Stimulated activated CD8-positive, alpha-beta memory T cell treated with anti-CD3 and anti-CD28 coated beads, Interleukin-2, amount 100 ng/mL, for 48 hours (primary cell): ENCODE results near the gene NIPBL.
"Not testable (repeated sequence)": the region's sequence is repeated elsewhere in the genome, so short reads cannot be mapped to it uniquely, and the experiment has no call there.

ENCODE experiments used
- DNase-seq, 2 donors: peaks; one replicate each; pipeline ENCODE4 v3.0.0-alpha.2; 2020; ENCODE audit warnings: low read depth in 2 of 2

Gene NIPBL, protein sequence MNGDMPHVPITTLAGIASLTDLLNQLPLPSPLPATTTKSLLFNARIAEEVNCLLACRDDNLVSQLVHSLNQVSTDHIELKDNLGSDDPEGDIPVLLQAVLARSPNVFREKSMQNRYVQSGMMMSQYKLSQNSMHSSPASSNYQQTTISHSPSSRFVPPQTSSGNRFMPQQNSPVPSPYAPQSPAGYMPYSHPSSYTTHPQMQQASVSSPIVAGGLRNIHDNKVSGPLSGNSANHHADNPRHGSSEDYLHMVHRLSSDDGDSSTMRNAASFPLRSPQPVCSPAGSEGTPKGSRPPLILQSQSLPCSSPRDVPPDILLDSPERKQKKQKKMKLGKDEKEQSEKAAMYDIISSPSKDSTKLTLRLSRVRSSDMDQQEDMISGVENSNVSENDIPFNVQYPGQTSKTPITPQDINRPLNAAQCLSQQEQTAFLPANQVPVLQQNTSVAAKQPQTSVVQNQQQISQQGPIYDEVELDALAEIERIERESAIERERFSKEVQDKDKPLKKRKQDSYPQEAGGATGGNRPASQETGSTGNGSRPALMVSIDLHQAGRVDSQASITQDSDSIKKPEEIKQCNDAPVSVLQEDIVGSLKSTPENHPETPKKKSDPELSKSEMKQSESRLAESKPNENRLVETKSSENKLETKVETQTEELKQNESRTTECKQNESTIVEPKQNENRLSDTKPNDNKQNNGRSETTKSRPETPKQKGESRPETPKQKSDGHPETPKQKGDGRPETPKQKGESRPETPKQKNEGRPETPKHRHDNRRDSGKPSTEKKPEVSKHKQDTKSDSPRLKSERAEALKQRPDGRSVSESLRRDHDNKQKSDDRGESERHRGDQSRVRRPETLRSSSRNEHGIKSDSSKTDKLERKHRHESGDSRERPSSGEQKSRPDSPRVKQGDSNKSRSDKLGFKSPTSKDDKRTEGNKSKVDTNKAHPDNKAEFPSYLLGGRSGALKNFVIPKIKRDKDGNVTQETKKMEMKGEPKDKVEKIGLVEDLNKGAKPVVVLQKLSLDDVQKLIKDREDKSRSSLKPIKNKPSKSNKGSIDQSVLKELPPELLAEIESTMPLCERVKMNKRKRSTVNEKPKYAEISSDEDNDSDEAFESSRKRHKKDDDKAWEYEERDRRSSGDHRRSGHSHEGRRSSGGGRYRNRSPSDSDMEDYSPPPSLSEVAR (N-terminal part only)

DNA sequence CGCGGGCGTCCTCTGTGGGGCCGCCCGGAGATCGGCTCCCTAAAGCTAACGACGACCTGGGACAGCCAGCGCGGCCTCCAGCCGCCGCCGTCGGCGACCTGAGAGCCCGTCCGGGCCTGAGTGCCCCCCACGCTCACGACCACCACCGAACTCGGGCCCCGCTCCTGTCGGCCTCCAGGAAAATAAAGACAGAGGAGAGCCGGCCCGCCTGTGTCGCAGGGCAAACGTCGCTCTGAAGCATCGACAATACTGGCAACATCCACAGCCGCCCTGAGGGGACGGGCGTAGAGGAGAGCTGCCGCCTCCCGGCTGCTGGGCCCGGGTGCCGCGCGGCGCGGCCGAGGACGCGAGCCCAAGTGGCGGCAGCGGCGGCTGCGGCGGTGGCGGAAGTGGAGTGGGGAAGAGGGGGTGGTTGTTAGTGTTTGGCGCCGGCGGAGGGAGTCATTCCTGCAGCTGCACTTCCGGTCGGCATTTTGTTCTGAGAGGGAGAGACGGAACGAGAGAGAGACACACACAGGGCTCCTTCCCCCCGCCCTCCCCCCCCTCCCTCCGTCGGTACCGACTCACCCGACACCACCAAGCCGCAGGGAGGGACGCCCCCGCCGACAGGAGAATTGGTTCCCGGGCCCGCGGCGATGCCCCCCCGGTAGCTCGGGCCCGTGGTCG lies at the start of gene NIPBL:
Gene NIPBL, plus strand, starts transcription at position 471 of the 666 bp plus-strand sequence. CDS start 76,928 bp downstream, outside the sequence.
- peak; percentile 79 to 82 for DNase-seq

DNA sequence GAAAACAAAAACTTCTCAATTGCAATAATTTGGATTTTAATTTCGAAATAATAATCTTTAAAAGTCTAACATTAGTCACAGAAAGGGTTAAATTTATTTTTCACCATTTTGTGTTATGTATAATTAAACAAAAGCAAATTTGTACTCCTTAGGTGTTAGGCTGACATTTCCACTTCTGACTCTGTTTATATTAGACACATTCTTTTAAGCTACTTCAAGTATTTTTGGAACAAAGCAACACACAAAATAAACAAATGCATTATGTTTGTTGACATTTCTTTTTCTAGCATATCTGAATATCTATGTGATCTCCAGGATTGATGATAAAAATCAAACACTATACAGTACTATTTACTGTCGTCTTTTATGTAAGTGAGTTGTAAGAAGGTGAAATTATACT lies 44.3 kb upstream of the NIPBL start:
- no peak for DNase-seq

DNA sequence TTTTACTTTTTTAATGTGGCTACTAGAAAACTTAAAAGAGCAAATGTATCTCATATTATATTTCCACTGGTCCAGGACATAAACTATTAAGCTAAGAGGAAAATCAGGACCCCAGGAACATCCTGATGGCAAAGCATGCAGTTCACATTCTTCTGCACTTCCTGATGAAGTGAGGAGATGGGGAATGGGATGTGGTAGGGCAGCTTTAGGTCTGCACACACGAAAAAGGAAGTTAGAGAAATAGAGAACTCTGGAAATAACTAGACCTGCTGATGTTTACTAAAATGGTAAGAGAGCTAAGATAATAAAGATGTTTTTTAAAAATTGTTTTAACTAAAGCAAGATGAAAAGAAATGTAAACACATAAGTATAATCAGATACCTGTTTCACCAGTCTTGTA lies 39.7 kb upstream of the NIPBL start:
- DNase-seq, result no peak

DNA sequence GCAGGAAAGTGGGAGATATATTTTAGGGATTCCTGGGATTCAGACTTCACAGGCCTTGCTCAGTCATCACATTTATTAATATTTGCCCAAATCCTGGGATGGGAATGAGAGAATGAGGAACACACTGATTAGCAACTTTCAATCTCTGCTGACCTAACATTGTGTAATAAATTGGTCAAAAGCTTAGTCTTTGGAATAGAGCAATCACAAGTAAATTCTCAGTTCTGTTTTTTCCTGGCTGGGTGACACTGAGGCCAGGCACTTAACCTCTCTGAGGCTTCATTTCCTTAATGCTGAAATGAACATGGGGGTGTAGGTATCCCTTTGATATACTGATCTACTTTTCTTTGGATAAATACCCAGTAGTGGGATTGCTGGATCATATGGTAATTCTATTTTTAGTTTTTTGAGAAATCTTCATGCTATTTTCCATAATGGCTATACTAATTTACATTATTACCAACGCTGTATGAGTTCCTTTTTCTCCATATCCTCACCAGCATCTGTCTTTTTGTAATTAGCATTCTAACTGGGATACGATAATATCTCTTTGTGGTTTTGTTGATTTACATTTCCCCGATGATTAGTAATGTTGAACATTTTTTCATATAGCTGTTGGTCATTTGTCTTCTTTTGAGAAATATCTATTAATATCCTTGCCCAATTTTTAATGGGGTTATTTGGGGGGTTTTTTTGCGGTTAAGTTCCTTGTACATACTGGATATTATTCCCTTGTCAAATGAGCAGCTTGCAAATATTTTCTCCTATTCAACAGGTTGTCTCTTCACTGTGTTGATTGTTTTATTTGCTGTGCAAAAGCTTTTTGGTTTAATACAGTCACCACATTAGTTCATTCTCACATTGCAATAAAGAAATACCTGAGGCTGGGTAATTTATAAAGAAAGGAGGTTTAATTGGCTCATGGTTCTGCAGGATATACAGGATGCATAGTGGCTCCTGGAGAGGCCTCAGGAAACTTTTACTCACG lies 36.8 kb upstream of the NIPBL start:
- no peak for DNase-seq

DNA sequence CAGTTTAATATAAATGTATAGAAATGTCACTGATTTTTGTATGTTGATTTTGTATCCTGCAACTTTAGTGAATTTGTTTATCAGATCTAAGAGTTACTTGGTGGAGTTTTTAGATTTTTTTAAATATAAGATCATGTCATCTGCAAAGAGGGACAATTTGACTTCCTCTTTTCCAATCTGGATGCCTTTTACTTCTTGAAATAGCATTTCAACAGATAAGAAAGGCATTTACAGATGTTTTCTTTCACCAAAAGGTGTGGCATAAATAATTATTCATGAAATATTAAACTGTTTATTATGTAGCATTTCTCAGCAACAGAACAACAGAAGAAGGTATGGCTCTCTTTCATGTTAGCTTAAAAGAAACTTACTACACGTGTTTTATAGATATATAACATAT lies 34.9 kb upstream of the NIPBL start:
- DNase-seq, result no peak

DNA sequence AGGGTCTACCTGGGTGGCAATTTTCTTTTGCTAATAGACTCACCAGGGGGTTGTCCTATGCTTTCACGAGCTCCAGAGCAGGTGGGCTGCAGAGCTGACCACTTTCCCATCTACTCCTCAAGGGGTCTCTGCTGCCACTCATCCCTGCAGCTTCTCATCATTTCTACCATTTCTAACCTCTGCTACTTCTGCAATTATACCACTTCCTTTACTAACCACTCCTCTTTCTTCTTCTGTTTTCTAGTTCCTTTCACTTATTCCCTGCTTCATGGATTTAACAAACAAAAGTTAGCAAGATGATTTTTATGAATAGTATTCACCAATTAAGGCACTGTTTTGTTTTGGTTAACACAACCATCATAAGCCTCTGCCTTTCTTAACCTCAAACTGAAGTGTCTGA lies 34.5 kb upstream of the NIPBL start:
- no peak for DNase-seq

DNA sequence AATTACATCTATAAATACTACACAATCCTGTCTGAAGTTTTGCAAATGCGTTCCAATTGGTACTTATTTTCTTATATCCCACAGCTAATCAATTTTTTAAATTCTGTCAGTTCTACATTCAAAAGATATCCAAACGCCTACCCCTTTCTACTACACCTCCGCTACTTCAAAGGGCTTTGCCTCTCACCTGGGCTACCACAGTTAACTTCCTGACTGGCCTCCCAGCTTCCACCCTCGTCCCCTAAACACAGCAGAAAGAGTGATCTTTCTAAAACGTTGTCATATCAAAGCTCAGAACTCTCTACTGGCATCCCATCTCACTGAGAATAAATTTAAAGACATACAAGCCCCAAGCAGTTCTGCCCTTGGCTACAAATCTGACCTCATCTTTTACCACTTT lies 32.3 kb upstream of the NIPBL start:
- no peak for DNase-seq

DNA sequence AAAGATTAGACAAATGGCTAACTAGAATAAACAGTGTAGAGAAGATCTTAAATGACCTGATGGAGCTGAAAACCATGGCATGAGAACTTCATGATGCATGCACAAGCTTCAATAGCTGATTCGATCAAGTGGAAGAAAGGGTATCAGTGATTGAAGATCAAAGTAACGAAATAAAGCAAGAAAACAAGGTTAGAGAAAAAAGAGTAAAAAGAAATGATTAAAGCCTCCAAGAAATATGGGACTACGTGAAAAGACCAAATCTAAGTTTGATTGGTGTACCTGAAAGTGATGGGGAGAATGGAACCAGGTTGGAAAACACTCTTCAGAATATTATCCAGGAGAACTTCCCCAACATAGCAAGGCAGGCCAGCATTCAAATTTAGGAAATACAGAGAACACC lies 28.0 kb upstream of the NIPBL start:
- DNase-seq, result not testable (repeated sequence)

DNA sequence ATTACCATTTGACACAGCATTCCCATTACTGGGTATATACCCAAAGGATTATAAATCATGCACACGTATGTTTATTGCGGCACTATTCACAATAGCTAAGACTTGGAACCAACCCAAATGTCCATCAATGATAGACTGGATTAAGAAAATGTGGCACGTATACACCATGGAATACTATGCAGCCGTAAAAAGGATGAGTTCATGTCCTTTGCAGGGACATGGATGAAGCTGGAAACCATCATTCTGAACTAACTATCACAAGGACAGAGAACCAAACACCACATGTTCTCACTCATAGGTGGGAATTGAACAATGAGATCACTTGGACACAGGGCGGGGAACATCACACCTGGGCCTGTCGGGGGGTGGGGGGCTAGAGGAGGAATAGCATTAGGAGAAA lies 23.7 kb upstream of the NIPBL start:
- DNase-seq, result not testable (repeated sequence)

DNA sequence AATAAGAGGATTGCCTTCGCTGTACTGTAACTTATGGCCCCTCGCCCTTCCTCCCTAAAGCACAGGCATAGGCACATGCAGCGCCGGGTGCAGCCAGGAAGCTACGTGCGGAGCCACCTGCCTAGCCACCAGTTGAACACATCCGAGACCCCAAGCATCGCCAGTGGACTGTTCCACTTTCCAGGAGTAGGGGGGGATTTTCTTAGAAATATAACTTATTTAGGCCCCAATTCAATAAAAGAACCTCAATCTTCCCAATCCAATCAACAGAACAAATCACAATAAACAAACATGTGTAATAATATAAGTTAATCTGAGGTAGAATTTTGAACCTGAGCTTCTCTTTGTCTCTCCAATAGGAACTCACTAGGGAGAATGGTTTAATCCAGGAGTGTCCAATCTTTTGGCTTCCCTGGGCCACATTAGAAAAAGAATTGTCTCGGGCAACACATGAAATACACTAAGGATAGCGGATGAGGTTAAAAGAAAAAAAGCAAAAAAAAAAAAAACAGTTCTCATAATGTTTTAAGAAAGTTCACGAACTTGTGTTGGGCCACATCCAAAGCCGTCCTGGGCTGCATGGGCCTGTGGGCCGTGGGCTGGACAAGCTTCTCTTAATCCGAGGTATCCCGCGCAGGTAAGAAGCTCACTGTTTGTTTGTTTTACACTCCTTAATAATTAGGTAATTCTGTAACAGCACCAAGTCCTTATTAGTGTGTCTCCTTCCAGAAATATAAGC lies 22.0 kb upstream of the NIPBL start:
- no peak for DNase-seq

DNA sequence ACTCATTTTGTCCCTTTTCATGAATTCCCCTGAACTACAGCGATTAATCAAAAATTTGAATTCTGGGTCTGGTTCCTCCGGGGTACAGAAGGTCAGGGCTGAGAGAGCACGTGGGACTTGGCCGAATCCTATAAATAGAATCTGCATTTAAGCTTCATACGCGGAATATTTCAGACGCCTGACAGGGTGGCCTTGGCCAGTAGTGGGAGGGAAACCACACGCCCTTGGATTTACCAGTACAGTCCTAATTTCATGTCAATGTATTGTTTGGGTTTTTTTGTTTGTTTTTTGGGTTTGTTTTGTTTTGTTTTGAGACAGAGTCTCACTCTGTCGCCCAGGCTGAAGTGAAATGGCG lies 21.5 kb upstream of the NIPBL start:
- DNase-seq, result no peak

DNA sequence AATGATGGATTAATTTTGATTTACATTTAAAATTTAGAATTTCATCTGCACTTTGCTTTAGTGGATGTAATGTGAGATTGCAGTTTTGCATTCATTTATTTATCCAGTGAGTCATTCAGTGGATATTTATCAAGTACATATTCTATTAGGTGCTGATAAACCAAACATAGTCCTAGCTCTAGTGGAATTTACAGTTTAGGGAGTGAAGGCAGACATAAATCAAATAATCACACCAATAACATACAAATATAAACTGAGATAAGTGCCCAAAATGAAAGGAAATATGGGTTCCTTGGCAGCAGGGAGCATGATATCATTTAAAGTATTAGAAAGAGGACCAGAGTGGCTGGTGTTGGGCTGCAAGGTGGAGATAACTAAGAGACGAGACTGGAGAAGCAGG lies 14.7 kb upstream of the NIPBL start:
- DNase-seq, result no peak

DNA sequence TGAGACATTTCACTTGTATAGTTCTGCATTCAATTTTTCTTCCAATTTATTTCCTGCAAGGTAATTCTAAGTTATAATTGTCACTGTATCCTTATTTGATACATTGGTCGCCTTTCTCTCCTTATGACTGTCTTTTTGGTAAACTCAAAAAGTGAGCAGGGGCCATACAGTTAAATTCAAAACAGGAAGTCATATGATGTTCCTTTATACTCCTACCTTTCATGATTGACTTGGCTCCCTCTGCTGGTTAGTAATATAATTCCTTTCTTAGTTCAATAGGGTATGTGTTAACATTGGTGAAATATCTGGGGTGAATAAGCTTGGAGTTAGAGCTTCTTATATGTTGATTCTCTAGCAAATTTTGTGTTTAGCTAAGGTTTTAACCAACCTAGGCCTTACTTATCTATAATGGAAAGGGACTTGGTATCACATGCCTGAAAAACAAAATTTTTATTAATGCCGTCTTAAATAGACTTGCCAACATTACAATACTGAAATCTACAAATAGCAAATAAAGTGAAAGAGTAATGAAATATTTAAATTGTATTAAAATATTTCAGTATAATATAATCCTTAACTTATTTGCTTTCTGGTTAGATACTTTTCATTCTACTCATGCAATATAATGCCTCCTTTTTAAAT lies 6.0 kb upstream of the NIPBL start:
- DNase-seq, result no peak

DNA sequence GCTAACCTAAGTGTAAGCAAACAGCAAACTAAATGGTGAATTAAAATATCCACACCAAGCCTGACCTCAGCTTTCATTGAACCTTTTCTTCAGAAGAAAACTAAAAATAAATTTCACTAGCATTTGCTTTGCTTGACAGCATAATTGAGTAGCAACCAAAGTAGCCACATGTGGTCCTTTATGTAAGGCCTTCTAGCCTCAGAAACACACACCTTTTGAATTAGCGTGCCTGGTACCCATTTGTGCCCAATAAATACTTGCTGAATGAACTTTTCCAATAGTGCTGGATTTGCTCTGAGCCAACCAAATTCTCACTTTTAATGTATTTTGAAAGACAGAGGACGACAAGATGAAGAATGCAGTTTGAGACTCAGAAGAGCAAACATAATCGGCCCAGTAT lies 2.1 kb upstream of the NIPBL start:
- DNase-seq, result no peak

DNA sequence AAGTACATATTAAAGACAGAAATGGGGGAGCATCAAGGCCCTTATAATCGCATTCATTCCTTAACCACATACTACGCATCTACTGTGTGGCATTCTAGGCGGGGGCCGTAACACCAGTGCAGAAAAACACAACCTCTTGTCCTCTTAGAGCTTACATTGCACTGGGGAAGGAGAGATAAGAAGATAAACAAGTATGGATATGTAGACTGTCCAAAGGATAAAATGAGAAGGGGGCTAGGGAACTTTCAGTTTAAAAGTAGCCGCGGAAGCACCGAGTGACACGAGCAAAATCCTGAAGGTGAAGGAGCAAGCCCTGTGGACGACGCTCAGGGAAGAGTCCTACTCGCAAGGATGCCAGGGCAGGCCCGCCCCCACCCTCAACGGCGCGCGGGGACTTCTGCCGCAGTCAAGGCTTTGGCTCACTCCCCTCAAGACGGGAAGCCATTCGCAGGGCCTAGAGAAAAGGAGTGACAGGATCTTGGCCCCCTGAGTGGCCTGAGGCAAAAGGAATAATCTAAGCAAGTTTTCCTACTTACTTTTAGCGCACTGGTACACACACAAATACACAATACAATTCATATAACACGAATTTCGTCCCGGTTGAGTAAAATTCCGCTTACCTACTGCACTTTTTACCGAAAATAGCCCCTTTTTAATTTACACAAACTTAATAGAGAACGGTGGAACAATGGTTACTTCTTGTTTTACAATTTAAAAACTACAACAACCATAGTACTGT lies 1.3 kb upstream of the NIPBL start:
- peak; percentile 26 to 42 for DNase-seq

DNA sequence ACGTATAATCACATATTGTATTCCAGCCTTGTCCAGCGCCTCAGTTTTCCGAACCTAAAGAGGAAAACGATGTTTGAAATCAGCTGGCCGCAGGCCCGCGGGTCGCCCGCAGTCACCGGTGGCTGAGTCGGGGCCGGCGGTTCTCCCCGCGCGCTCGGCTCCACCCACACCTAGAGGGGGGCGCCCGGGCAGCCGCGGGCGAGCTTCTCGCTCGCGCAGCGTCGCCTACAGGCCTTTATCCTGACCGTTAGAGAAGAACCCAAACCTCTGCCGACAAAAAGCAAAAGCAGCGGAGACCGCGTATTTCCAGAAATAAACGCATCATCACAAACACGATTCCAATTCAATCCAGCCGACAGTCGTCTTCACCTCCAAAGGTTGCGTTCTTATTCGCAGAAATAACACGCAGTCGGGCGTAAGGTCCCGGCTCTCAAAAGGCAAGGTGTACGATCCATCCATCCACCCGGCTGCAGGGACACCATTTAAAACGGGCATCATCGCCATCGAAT lies 725 bp upstream of the NIPBL start:
- DNase-seq, result peak; percentile 62 to 63

DNA sequence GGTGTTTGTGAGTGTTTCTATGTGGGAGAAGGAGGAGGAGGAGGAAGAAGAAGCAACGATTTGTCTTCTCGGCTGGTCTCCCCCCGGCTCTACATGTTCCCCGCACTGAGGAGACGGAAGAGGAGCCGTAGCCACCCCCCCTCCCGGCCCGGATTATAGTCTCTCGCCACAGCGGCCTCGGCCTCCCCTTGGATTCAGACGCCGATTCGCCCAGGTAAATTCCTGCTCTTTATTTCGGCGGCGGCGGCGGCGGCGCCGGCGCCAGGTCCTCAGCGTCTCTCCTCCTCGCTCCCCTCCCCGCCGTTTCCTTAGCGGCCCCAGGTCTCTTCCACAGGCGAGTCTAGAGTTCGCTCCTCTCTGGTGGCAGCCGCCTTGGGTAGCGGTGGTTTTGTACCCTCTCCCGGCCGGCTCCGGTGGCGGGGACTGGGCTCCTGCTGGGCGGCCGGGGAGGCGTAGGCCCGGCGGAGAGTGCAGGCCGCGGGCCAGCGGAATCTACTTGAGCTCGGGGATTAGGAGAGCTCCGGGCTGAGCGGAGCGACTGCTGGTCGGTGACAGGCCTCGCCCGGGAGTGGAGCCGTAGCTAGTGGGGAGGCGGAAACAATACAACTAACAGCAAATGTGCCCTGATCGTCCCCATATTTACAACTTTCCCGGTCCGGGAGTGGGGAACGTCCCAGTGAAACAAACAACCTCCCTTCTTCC lies 547 bp downstream of the NIPBL start:
- DNase-seq, result peak; percentile 35 to 38
